DOHH2 (cell line): ENCODE data around the gene ILK.

ENCODE experiments used
- H3F3A ChIP-seq: fragments of 200-600 bp; sonication (generic), shearing (Covaris generic); 2 replicates; pipeline ENCODE4 v1.6.0; 2016; ENCODE audit warnings: antibody characterized with exemption, mild to moderate bottlenecking; ENCODE audit not compliant: control insufficient read depth, insufficient read depth
- H3K27ac ChIP-seq: fragments of 200-600 bp; sonication (generic); 2 replicates; pipeline ENCODE4 v1.5.1; 2014; ENCODE audit warnings: low read depth, mild to moderate bottlenecking, low read length, moderate library complexity
- H3K27me3 ChIP-seq: fragments of 200-600 bp; sonication (generic); 2 replicates; pipeline ENCODE4 v1.6.1; 2014; ENCODE audit warnings: mild to moderate bottlenecking, low read length, mixed read lengths; ENCODE audit not compliant: control insufficient read depth
- H3K36me3 ChIP-seq: fragments of 200-600 bp; sonication (generic); 2 replicates; pipeline ENCODE4 v1.6.1; 2014; ENCODE audit warnings: mild to moderate bottlenecking, low read length, moderate library complexity, mixed read lengths; ENCODE audit not compliant: control insufficient read depth
- H3K4me1 ChIP-seq: fragments of 200-600 bp; sonication (generic); 2 replicates; pipeline ENCODE4 v1.6.1; 2014; ENCODE audit warnings: mild to moderate bottlenecking, low read length, mixed read lengths; ENCODE audit not compliant: control insufficient read depth
- H3K4me2 ChIP-seq: fragments of 200-600 bp; sonication (generic); 2 replicates; pipeline ENCODE4 v1.6.0; 2014; ENCODE audit warnings: mild to moderate bottlenecking, low read length, moderate library complexity
- H3K4me3 ChIP-seq: fragments of 200-600 bp; sonication (generic); 2 replicates; pipeline ENCODE4 v1.5.1; 2014; ENCODE audit warnings: mild to moderate bottlenecking, low read length, mixed read lengths
- H3K79me2 ChIP-seq: fragments of 200-600 bp; sonication (generic); 2 replicates; pipeline ENCODE4 v1.6.1; 2014; ENCODE audit warnings: mild to moderate bottlenecking, low read length, mixed read lengths; ENCODE audit not compliant: control insufficient read depth
- H3K9me2 ChIP-seq: fragments of 200-600 bp; sonication (generic); replicated peaks from 2 replicates; pipeline ENCODE4 v1.6.1; 2014; ENCODE audit warnings: mild to moderate bottlenecking, low read length, mixed read lengths; ENCODE audit not compliant: control insufficient read depth
- H3K9me3 ChIP-seq: fragments of 200-600 bp; sonication (generic); 2 replicates; pipeline ENCODE4 v1.6.1; 2014; ENCODE audit warnings: antibody characterized with exemption, low read length, mixed read lengths; ENCODE audit not compliant: control insufficient read depth, insufficient read depth
- H4K20me1 ChIP-seq: fragments of 200-600 bp; sonication (generic); 2 replicates; pipeline ENCODE4 v1.6.0; 2014; ENCODE audit warnings: low read depth, mild to moderate bottlenecking, antibody characterized with exemption, low read length, moderate library complexity; ENCODE audit not compliant: control insufficient read depth, insufficient read depth
- CTCF ChIP-seq: fragments of 200-600 bp; sonication (generic); IDR thresholded peaks from one replicate; pipeline ENCODE4 v1.5.1; 2014; ENCODE audit warnings: antibody characterized with exemption, mild to moderate bottlenecking, low read depth, low read length; ENCODE audit not compliant: poor library complexity, severe bottlenecking
- EZH2phosphoT487 ChIP-seq: fragments of 200-600 bp; sonication (generic); IDR thresholded peaks from 2 replicates; pipeline ENCODE4 v1.6.1; 2017; ENCODE audit warnings: borderline replicate concordance, mild to moderate bottlenecking, antibody characterized with exemption, low read length, moderate library complexity, mixed read lengths

Gene ILK

GRCh38 chr11:6604081-6604626 lies 580 bp downstream of the ILK start:
- Histone ChIP-seq H3K4me2 (peak overlapping the region; percentile 89), H3K27me3 (no peaks in the 10 kb centered on the region), H3K9me2 (no peaks in the 10 kb centered on the region), H4K20me1 (peaks cover 11% of the 10 kb centered on the region), H3K4me1 (peaks cover 49% of the 10 kb centered on the region), H3K4me3 (peak overlapping the region; percentile 95), H3K79me2 (peaks cover 84% of the 10 kb centered on the region), H3F3A (peaks cover 12% of the 10 kb centered on the region; the same call in 1 of the 2 replicates), H3K27ac (peak overlapping the region; percentile 47), H3K9me3 (no peaks in the 10 kb centered on the region), H3K36me3 (peaks cover 75% of the 10 kb centered on the region)
- TF ChIP-seq CTCF (peak; percentile 16), EZH2phosphoT487 (no peak)

- peaks cover 12% of the 10 kb centered on the region; the same call in 1 of the 2 replicates for H3F3A ChIP-seq
- no peaks in the 10 kb centered on the region for H3K9me3 ChIP-seq
- H3K36me3 ChIP-seq, result peaks cover 75% of the 10 kb centered on the region
- H3K4me3 ChIP-seq, result peak overlapping the region; percentile 95
- H4K20me1 ChIP-seq, result peaks cover 9% of the 10 kb centered on the region
- TF ChIP-seq EZH2phosphoT487, result no peak
- no peak for TF ChIP-seq CTCF
- peaks cover 78% of the 10 kb centered on the region for H3K79me2 ChIP-seq
- H3K27me3 ChIP-seq, result no peaks in the 10 kb centered on the region
- peaks cover 49% of the 10 kb centered on the region for H3K4me1 ChIP-seq
- no peaks in the 10 kb centered on the region for H3K9me2 ChIP-seq
- H3K27ac ChIP-seq, result peak overlapping the region; percentile 47
- peak overlapping the region; percentile 89 for H3K4me2 ChIP-seq
Observed at GRCh38 chr11:6604790-6605189, 1.2 kb downstream of the ILK start.

- H3K27me3 ChIP-seq, result no peaks in the 10 kb centered on the region
- H3K27ac ChIP-seq, result 0 out of 2 replicates have a peak overlapping the region, but pooled peaks have one; percentile 21
- H3F3A ChIP-seq, result peaks cover 12% of the 10 kb centered on the region; the same call in 1 of the 2 replicates
- peaks cover 6% of the 10 kb centered on the region for H4K20me1 ChIP-seq
- peaks cover 72% of the 10 kb centered on the region for H3K79me2 ChIP-seq
- TF ChIP-seq EZH2phosphoT487, result no peak
- TF ChIP-seq CTCF, result no peak
- peaks cover 56% of the 10 kb centered on the region for H3K4me1 ChIP-seq
- no peaks in the 10 kb centered on the region for H3K9me3 ChIP-seq
- peak overlapping the region; percentile 51 for H3K4me2 ChIP-seq
- peaks cover 75% of the 10 kb centered on the region for H3K36me3 ChIP-seq
- H3K9me2 ChIP-seq, result no peaks in the 10 kb centered on the region
- peak overlapping the region; percentile 34 for H3K4me3 ChIP-seq
Observed at GRCh38 chr11:6606471-6607189, 3.1 kb downstream of the ILK start.
